H1 (cell line): ENCODE results near the gene PTPN1. TPM values are rescaled to one million over a fixed set of nuclear protein-coding genes. Genes with fewer than 3 reads are reported as not detected.

Source experiments
- CTCF ChIA-PET: fragments of 300-600 bp; sonication (Branson Sonifier 250); formaldehyde crosslinking; loops from one replicate; lab custom pipeline; 2021; ENCODE audit not compliant: partially characterized antibody; lab: Charles Lee
- POLR2A ChIA-PET: fragments of 300-600 bp; sonication (Branson Sonifier 250); formaldehyde crosslinking; loops from one replicate; lab custom pipeline; 2021; ENCODE audit warnings: inconsistent platforms; ENCODE audit not compliant: partially characterized antibody; lab: Charles Lee
- DNase-seq, 2 experiments: peaks; one replicate each; pipeline versions ENCODE4 v3.0.0 to v3.0.0-alpha.2; 2010 to 2022; ENCODE audit warnings: low spot score in 2 of 2, low read depth in 1 of 2, mixed read lengths in 1 of 2
- FAIRE-seq: peaks from 2 replicates; lab custom pipeline; 2011; peaks lifted over from hg19 to GRCh38; lab: Jason Lieb, UNC
- H2AFZ ChIP-seq: 2 replicates; pipeline ENCODE4 v1.8.1; 2012; ENCODE audit warnings: low read length, inconsistent platforms
- H2AK5ac ChIP-seq: 2 replicates; pipeline ENCODE4 v1.6.1; 2013; ENCODE audit warnings: low read depth, low read length
- H2BK120ac ChIP-seq: replicated peaks from 2 replicates; pipeline ENCODE3; 2013; ENCODE audit warnings: low read depth, low read length, inconsistent platforms
- H2BK12ac ChIP-seq: 2 replicates; pipeline ENCODE4 v1.6.1; 2013; ENCODE audit warnings: low read depth, low read length
- H2BK15ac ChIP-seq: 2 replicates; pipeline ENCODE4 v1.6.1; 2013; ENCODE audit warnings: low read length
- H2BK20ac ChIP-seq: 2 replicates; pipeline ENCODE4 v1.6.1; 2013; ENCODE audit warnings: low read length
- H2BK5ac ChIP-seq: 2 replicates; pipeline ENCODE4 v1.6.1; 2013; ENCODE audit warnings: low read depth, low read length
- H3K14ac ChIP-seq: 2 replicates; pipeline ENCODE4 v1.6.1; 2013; ENCODE audit warnings: inconsistent platforms; ENCODE audit not compliant: insufficient read length
- H3K18ac ChIP-seq: 2 replicates; pipeline ENCODE4 v1.6.1; 2013; ENCODE audit warnings: low read length; ENCODE audit errors: extremely low read depth
- H3K23ac ChIP-seq: 2 replicates; pipeline ENCODE4 v1.6.1; 2013; ENCODE audit warnings: inconsistent platforms; ENCODE audit not compliant: insufficient read length
- H3K23me2 ChIP-seq: 2 replicates; pipeline ENCODE4 v1.6.1; 2013; ENCODE audit warnings: low read depth, low read length
- H3K27ac ChIP-seq: 2 replicates; pipeline ENCODE4 v1.6.1; 2011; ENCODE audit warnings: low read depth, low read length, inconsistent platforms
- H3K27me3 ChIP-seq, 4 experiments: replicated peaks in 1 of 4; 1 replicate in 1 of 4; 2 replicates in 3 of 4; pipeline versions ENCODE4 v1.6.1 to v1.8.1; 2011 to 2013; ENCODE audit warnings: low read length in 3 of 4, mild to moderate bottlenecking in 3 of 4, inconsistent platforms in 2 of 4, mixed read lengths in 2 of 4, moderate library complexity in 1 of 4; ENCODE audit not compliant: control insufficient read depth in 3 of 4, insufficient read depth in 3 of 4; ENCODE audit errors: extremely low read depth in 1 of 4
- H3K36me3 ChIP-seq, 4 experiments: 2 replicates each; pipeline versions ENCODE4 v1.6.1 to v1.8.1; 2011 to 2013; ENCODE audit warnings: mild to moderate bottlenecking in 4 of 4, low read length in 3 of 4, moderate library complexity in 2 of 4, control low read depth in 1 of 4, inconsistent platforms in 1 of 4; ENCODE audit not compliant: insufficient read depth in 4 of 4, control insufficient read depth in 2 of 4
- H3K4ac ChIP-seq: replicated peaks from 2 replicates; pipeline ENCODE3; 2013; ENCODE audit warnings: low read length, low read depth, mixed read lengths, inconsistent platforms; ENCODE audit not compliant: insufficient read length
- H3K4me1 ChIP-seq, 4 experiments: replicated peaks in 1 of 4; 1 replicate in 1 of 4; 2 replicates in 3 of 4; pipeline versions ENCODE4 v1.6.1 to v1.8.1; 2011 to 2013; ENCODE audit warnings: low read length in 3 of 4, inconsistent platforms in 2 of 4, mixed read lengths in 1 of 4; ENCODE audit not compliant: insufficient read depth in 4 of 4, control insufficient read depth in 3 of 4
- H3K4me2 ChIP-seq, 2 experiments: 2 replicates each; pipeline versions ENCODE4 v1.6.1 to v1.8.1; 2011 to 2013; ENCODE audit warnings: low read depth in 2 of 2, low read length in 2 of 2, control low read depth in 1 of 2, inconsistent platforms in 1 of 2, mild to moderate bottlenecking in 1 of 2; ENCODE audit not compliant: insufficient read depth in 1 of 2
- H3K4me3 ChIP-seq, 4 experiments: fragments of 200-600, 300-600 bp in 1 of 4; sonication (generic), shearing (Covaris generic), sonication (Bioruptor Twin) in 1 of 4; 2 replicates each; pipeline versions ENCODE4 v1.5.1 to v1.8.1; 2011 to 2016; ENCODE audit warnings: low read length in 4 of 4, low read depth in 3 of 4, control low read depth in 2 of 4, inconsistent platforms in 2 of 4, mild to moderate bottlenecking in 2 of 4, mixed read lengths in 1 of 4, moderate library complexity in 1 of 4; ENCODE audit not compliant: insufficient read depth in 2 of 4; ENCODE audit errors: extremely low read depth in 1 of 4
- H3K56ac ChIP-seq: replicated peaks from 2 replicates; pipeline ENCODE3; 2013; ENCODE audit warnings: low read depth, mild to moderate bottlenecking, mixed read lengths, low read length, inconsistent platforms; ENCODE audit not compliant: insufficient read length
- H3K79me1 ChIP-seq: 2 replicates; pipeline ENCODE4 v1.6.1; 2013; ENCODE audit warnings: low read depth, low read length, control low read depth
- H3K79me2 ChIP-seq, 2 experiments: 2 replicates each; pipeline versions ENCODE4 v1.6.1 to v1.8.1; 2012 to 2013; ENCODE audit warnings: low read length in 2 of 2, mild to moderate bottlenecking in 2 of 2, inconsistent platforms in 1 of 2; ENCODE audit not compliant: insufficient read depth in 2 of 2, control insufficient read depth in 1 of 2
- H3K9ac ChIP-seq, 4 experiments: replicated peaks in 1 of 4; 1 replicate in 1 of 4; 2 replicates in 3 of 4; pipeline versions ENCODE4 v1.6.1 to v1.8.1; 2011 to 2013; ENCODE audit warnings: low read depth in 3 of 4, low read length in 3 of 4, control low read depth in 2 of 4, mild to moderate bottlenecking in 2 of 4, moderate library complexity in 2 of 4, inconsistent platforms in 1 of 4; ENCODE audit errors: extremely low read depth in 1 of 4
- H3K9me3 ChIP-seq, 2 experiments: 2 replicates each; pipeline versions ENCODE4 v1.6.1 to v1.8.1; 2012 to 2013; ENCODE audit warnings: mild to moderate bottlenecking in 2 of 2, moderate library complexity in 2 of 2, control low read depth in 1 of 2, inconsistent platforms in 1 of 2, low read depth in 1 of 2, low read length in 1 of 2, mixed read lengths in 1 of 2; ENCODE audit not compliant: insufficient read depth in 2 of 2
- H4K20me1 ChIP-seq, 2 experiments: replicated peaks in 1 of 2; 2 replicates each; pipeline versions ENCODE3 to v1.8.1; 2011 to 2013; ENCODE audit warnings: inconsistent platforms in 2 of 2, low read length in 2 of 2, mild to moderate bottlenecking in 1 of 2; ENCODE audit not compliant: insufficient read depth in 2 of 2, control insufficient read depth in 1 of 2
- H4K5ac ChIP-seq: 2 replicates; pipeline ENCODE4 v1.6.1; 2013; ENCODE audit warnings: low read length, low read depth, mixed read lengths, inconsistent platforms; ENCODE audit not compliant: insufficient read length
- H4K8ac ChIP-seq: 2 replicates; pipeline ENCODE4 v1.8.0; 2013; ENCODE audit warnings: mild to moderate bottlenecking, moderate library complexity, low read length, inconsistent platforms; ENCODE audit not compliant: insufficient read depth; ENCODE audit errors: extremely low read depth
- H4K91ac ChIP-seq: replicated peaks from 2 replicates; pipeline ENCODE3; 2013; ENCODE audit warnings: low read length, mixed read lengths, inconsistent platforms; ENCODE audit not compliant: insufficient read length
- SIX5 ChIP-seq: IDR thresholded peaks from 2 replicates; pipeline ENCODE4 v1.6.1; 2011; ENCODE audit warnings: mild to moderate bottlenecking, low read depth, low read length
- WGBS, 2 experiments: shearing (Covaris generic) in 1 of 2; methylation state at CpG; one replicate each; pipeline versions ENCODE4 v1.1.6 to v1.1.7; 2013 to 2015; ENCODE audit warnings: low lambda C conversion rate in 2 of 2, mixed read lengths in 2 of 2, inconsistent platforms in 1 of 2, low coverage in 1 of 2, missing lambda C conversion rate in 1 of 2; ENCODE audit not compliant: insufficient replicate concordance in 2 of 2, insufficient coverage in 1 of 2, insufficient read length in 1 of 2; ENCODE audit errors: extremely low coverage in 1 of 2, missing lambda C conversion rate in 1 of 2; 5-methylcytosine and 5-hydroxymethylcytosine counted together
- polyA plus RNA-seq, 7 experiments: library from polyadenylated mRNA; depleted of rRNA in 3 of 7; stranded (reverse) in 5 of 7; unstranded in 2 of 7; fragments of >200 nt in 5 of 7; fragments of 200-250 nt in 2 of 7; gene quantifications; 1 replicate in 5 of 7; 2 replicates in 1 of 7; 4 replicates in 1 of 7; pipeline versions ENCODE4 v1.2.1 to v1.2.3, GENCODE V29; 2011 to 2013; ENCODE audit warnings: missing spikeins in 2 of 7, mixed read lengths in 2 of 7
- total RNA-seq: library from RNA; stranded (reverse); fragmentation: NEBNext Ultra II Directional; extraction: Animal tissue kit (Norgen Biotek cat#: 25700); gene quantifications from 2 replicates; pipeline ENCODE4 v1.2.1, GENCODE V29; 2021

Gene PTPN1
- total and polyA plus RNA-seq, 2 of the 8 experiments (the other 6 are each of a cell fraction or from before 2014, with no cell fraction given), result 18.6 to 32.1 TPM

DNA sequence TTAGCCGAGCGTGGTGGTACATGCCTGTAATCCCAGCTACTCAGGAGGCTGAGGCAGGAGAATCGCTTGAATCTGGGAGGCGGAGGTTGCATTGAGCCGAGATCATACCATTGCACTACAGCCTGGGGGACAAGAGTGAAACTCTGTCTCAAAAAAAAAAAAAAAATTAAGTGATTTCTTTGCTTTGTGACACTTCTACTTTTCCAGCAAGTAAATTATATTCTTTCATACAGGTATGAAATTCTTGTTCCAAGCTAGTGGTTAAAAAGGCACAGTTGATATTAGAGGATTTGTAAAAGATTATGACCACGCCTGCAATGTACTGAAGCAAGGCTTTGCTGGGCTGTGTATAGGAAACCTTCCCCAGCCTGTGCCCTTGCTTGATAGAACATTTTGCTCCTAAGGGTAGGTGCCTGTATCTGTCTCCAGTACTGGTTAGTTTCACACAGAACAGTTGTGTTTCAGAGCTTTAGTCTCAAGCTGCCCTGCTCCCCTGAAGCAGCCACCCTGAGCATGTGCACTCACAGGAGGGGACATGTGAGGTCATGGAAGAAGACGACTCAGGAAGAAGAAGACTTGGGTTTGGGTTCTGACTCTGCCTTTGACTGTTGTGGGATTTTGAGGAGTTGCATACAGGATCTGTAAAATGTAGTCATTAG, 10.2 kb downstream of the PTPN1 start:
- Histone ChIP-seq H4K20me1 (peaks cover 8% of the 10 kb centered on the region in 2 experiments), H2BK5ac (no peak overlapping the region), H3K9ac (peak overlapping the region in 1 of 4 experiments; percentile 37; a peak in 2 of 7 replicates)

More for the DNA sequence above, 10.2 kb downstream of the PTPN1 start:
- Histone ChIP-seq H2BK20ac (no peak overlapping the region), H3K27me3 (no peaks in the 10 kb centered on the region), H3K4me1 (peaks cover 0 to 4% (median 0%) of the 10 kb centered on the region in 4 experiments; a peak in 1 of 7 replicates), H2BK120ac (no peak overlapping the region), H3K23me2 (no peaks in the 10 kb centered on the region; the same call in 1 of the 2 replicates), H3K27ac (no peak overlapping the region), H2AK5ac (no peak overlapping the region), H2AFZ (no peak overlapping the region)
- WGBS, 2 experiments, result 89% methylated on average over 7 of the region's 7 CpGs; no CpG with 5 or more reads in 1 of the 2 experiments
- TF ChIP-seq SIX5, result no peak
- TF ChIP-seq, all 59 proteins: peak for 0
- H4K91ac ChIP-seq, result no peak overlapping the region
- POLR2A ChIA-PET, result interaction anchor here (0.8 kb wide), 1 partner anchor 10 kb away, joined by 5 read pairs; the partner anchor contains the start of gene PTPN1
- CTCF ChIA-PET, result interaction anchor here (0.6 to 1.9 kb wide), 5 partner anchors 14 to 1999 kb away, joined by 3 to 7 read pairs (median 5); no protein-coding TSS in a partner anchor
- H3K9me3 ChIP-seq, result no peaks in the 10 kb centered on the region
- peaks cover 8 to 81% of the 10 kb centered on the region in 2 experiments for H3K79me2 ChIP-seq
- H4K8ac ChIP-seq, result no peak overlapping the region
- H3K14ac ChIP-seq, result no peak overlapping the region
- H3K18ac ChIP-seq, result no peak overlapping the region; the same call in 1 of the 2 replicates
- no peak overlapping the region for H3K4me3 ChIP-seq
- H3K56ac ChIP-seq, result no peak overlapping the region
- no peak overlapping the region for H2BK12ac ChIP-seq
- no peak overlapping the region for H3K4ac ChIP-seq
- H2BK15ac ChIP-seq, result no peak overlapping the region
- no peaks in the 10 kb centered on the region for H3K36me3 ChIP-seq
- no peak overlapping the region for H3K4me2 ChIP-seq
- DNase-seq (no peak), FAIRE-seq (no peak)
- no peak overlapping the region for H4K5ac ChIP-seq
- H3K23ac ChIP-seq, result no peak overlapping the region
- peaks cover 10% of the 10 kb centered on the region for H3K79me1 ChIP-seq
